ENCODE data around the gene DAG1. TPM values are rescaled to one million over a fixed set of nuclear protein-coding genes. Genes with fewer than 3 reads are reported as not detected.

DAG1 gene
- 10 to 100 TPM; 19.9 to 25.6 (median 25.4) TPM for total RNA-seq

- H3K9me3 Mint-ChIP-seq: no peaks in the 10 kb centered on the region
- peak; percentile 94 to 95 for ATAC-seq
- H3K4me1 Mint-ChIP-seq (ENCODE audit: low read depth): peaks cover 22% of the 10 kb centered on the region
- H3K27me3 Mint-ChIP-seq (ENCODE audit: low read depth): no peaks in the 10 kb centered on the region
- peak; percentile 90 for DNase-seq
- peak within 1 kb of the TSS; percentile 89 for H3K4me3 Mint-ChIP-seq
- peaks cover 4% of the 10 kb centered on the region for H3K36me3 Mint-ChIP-seq (ENCODE audit: insufficient read depth)
These were observed at the start of gene DAG1 for GRCh38 chr3:49469936-49470713. TSS of gene DAG1 (plus strand) at chr3:49470267. CDS start at chr3:49510535, 40,268 bp downstream.

- peaks cover 10% of the 10 kb centered on the region for H3K36me3 Mint-ChIP-seq (ENCODE audit: insufficient read depth)
- ATAC-seq: no peak
- H3K4me3 Mint-ChIP-seq: no peak overlapping the region
- no peaks in the 10 kb centered on the region for H3K9me3 Mint-ChIP-seq
- peaks cover 47% of the 10 kb centered on the region for H3K4me1 Mint-ChIP-seq (ENCODE audit: low read depth)
- no peak for DNase-seq
- no peaks in the 10 kb centered on the region for H3K27me3 Mint-ChIP-seq (ENCODE audit: low read depth)
These were observed 48.1 kb upstream of the DAG1 start for GRCh38 chr3:49421890-49422378.

- Mint-ChIP-seq H3K36me3 (ENCODE audit: insufficient read depth) (peaks cover 10% of the 10 kb centered on the region), H3K27me3 (ENCODE audit: low read depth) (no peaks in the 10 kb centered on the region), H3K9me3 (no peaks in the 10 kb centered on the region), H3K4me1 (ENCODE audit: low read depth) (peaks cover 41% of the 10 kb centered on the region), H3K4me3 (no peak within 1 kb of the TSS)
- ATAC-seq: no peak
- DNase-seq: no peak
These were observed 47.5 kb upstream of the DAG1 start, which contains the start of gene AMT for GRCh38 chr3:49422379-49423248. TSS of gene AMT (minus strand) at chr3:49422473. CDS start at chr3:49422450, 23 bp downstream.

GRCh38 chr3:49424816-49425215 lies 45.3 kb upstream of the DAG1 start:
- DNase-seq (no peak), ATAC-seq (no peak)
- no peaks in the 10 kb centered on the region for H3K9me3 Mint-ChIP-seq
- H3K4me3 Mint-ChIP-seq: no peak overlapping the region
- no peaks in the 10 kb centered on the region for H3K27me3 Mint-ChIP-seq (ENCODE audit: low read depth)
- peaks cover 7% of the 10 kb centered on the region for H3K36me3 Mint-ChIP-seq (ENCODE audit: insufficient read depth)
- peaks cover 37% of the 10 kb centered on the region for H3K4me1 Mint-ChIP-seq (ENCODE audit: low read depth)

GRCh38 chr3:49427586-49427985 lies 42.5 kb upstream of the DAG1 start:
- Mint-ChIP-seq H3K4me1 (ENCODE audit: low read depth) (peaks cover 21% of the 10 kb centered on the region), H3K27me3 (ENCODE audit: low read depth) (no peaks in the 10 kb centered on the region), H3K36me3 (ENCODE audit: insufficient read depth) (peaks cover 7% of the 10 kb centered on the region), H3K4me3 (peak overlapping the region; percentile 91), H3K9me3 (no peaks in the 10 kb centered on the region)
- DNase-seq (no peak), ATAC-seq (no peak)

- peaks cover 7% of the 10 kb centered on the region for H3K36me3 Mint-ChIP-seq (ENCODE audit: insufficient read depth)
- DNase-seq (no peak), ATAC-seq (peak; percentile 2 to 3)
- H3K4me3 Mint-ChIP-seq: peak overlapping the region; percentile 91
- H3K9me3 Mint-ChIP-seq: no peaks in the 10 kb centered on the region
- H3K27me3 Mint-ChIP-seq (ENCODE audit: low read depth): no peaks in the 10 kb centered on the region
- peaks cover 21% of the 10 kb centered on the region for H3K4me1 Mint-ChIP-seq (ENCODE audit: low read depth)
These were observed 41.4 kb upstream of the DAG1 start for GRCh38 chr3:49428752-49429080.

GRCh38 chr3:49434731-49435130 lies 35.3 kb upstream of the DAG1 start:
- no peaks in the 10 kb centered on the region for H3K36me3 Mint-ChIP-seq (ENCODE audit: insufficient read depth)
- H3K4me3 Mint-ChIP-seq: no peak overlapping the region
- H3K27me3 Mint-ChIP-seq (ENCODE audit: low read depth): no peaks in the 10 kb centered on the region
- H3K9me3 Mint-ChIP-seq: no peaks in the 10 kb centered on the region
- no peak for ATAC-seq
- DNase-seq: no peak
- H3K4me1 Mint-ChIP-seq (ENCODE audit: low read depth): peaks cover 2% of the 10 kb centered on the region

GRCh38 chr3:49445391-49445790 lies 24.7 kb upstream of the DAG1 start:
- H3K9me3 Mint-ChIP-seq: no peaks in the 10 kb centered on the region
- DNase-seq: no peak
- peaks cover 14% of the 10 kb centered on the region for H3K4me1 Mint-ChIP-seq (ENCODE audit: low read depth)
- no peaks in the 10 kb centered on the region for H3K27me3 Mint-ChIP-seq (ENCODE audit: low read depth)
- H3K36me3 Mint-ChIP-seq (ENCODE audit: insufficient read depth): no peaks in the 10 kb centered on the region
- no peak overlapping the region for H3K4me3 Mint-ChIP-seq
- no peak for ATAC-seq

GRCh38 chr3:49453621-49454020 lies 16.4 kb upstream of the DAG1 start:
- no peak for ATAC-seq
- Mint-ChIP-seq H3K27me3 (ENCODE audit: low read depth) (no peaks in the 10 kb centered on the region), H3K36me3 (ENCODE audit: insufficient read depth) (no peaks in the 10 kb centered on the region), H3K4me1 (ENCODE audit: low read depth) (peaks cover 4% of the 10 kb centered on the region), H3K4me3 (no peak overlapping the region), H3K9me3 (no peaks in the 10 kb centered on the region)
- DNase-seq: no peak

- Mint-ChIP-seq H3K4me1 (ENCODE audit: low read depth) (no peaks in the 10 kb centered on the region), H3K27me3 (ENCODE audit: low read depth) (no peaks in the 10 kb centered on the region), H3K4me3 (no peak overlapping the region), H3K9me3 (no peaks in the 10 kb centered on the region), H3K36me3 (ENCODE audit: insufficient read depth) (no peaks in the 10 kb centered on the region)
- DNase-seq (no peak), ATAC-seq (no peak)
These were observed 15.6 kb upstream of the DAG1 start for GRCh38 chr3:49454458-49454857.

- H3K4me1 Mint-ChIP-seq (ENCODE audit: low read depth): no peaks in the 10 kb centered on the region
- H3K4me3 Mint-ChIP-seq: no peak overlapping the region
- ATAC-seq: no peak
- H3K36me3 Mint-ChIP-seq (ENCODE audit: insufficient read depth): no peaks in the 10 kb centered on the region
- no peaks in the 10 kb centered on the region for H3K9me3 Mint-ChIP-seq
- DNase-seq: no peak
- no peaks in the 10 kb centered on the region for H3K27me3 Mint-ChIP-seq (ENCODE audit: low read depth)
These were observed 15.0 kb upstream of the DAG1 start for GRCh38 chr3:49454898-49455681.

GRCh38 chr3:49456466-49456865 lies 13.6 kb upstream of the DAG1 start:
- Mint-ChIP-seq H3K27me3 (ENCODE audit: low read depth) (no peaks in the 10 kb centered on the region), H3K4me3 (no peak overlapping the region), H3K9me3 (no peaks in the 10 kb centered on the region), H3K36me3 (ENCODE audit: insufficient read depth) (no peaks in the 10 kb centered on the region), H3K4me1 (ENCODE audit: low read depth) (no peaks in the 10 kb centered on the region)
- no peak for DNase-seq
- no peak for ATAC-seq

- DNase-seq (no peak), ATAC-seq (no peak)
- no peaks in the 10 kb centered on the region for H3K36me3 Mint-ChIP-seq (ENCODE audit: insufficient read depth)
- no peaks in the 10 kb centered on the region for H3K4me1 Mint-ChIP-seq (ENCODE audit: low read depth)
- H3K27me3 Mint-ChIP-seq (ENCODE audit: low read depth): no peaks in the 10 kb centered on the region
- H3K4me3 Mint-ChIP-seq: no peak overlapping the region
- H3K9me3 Mint-ChIP-seq: no peaks in the 10 kb centered on the region
These were observed 9.7 kb upstream of the DAG1 start for GRCh38 chr3:49460188-49460890.

GRCh38 chr3:49460956-49461355 lies 9.1 kb upstream of the DAG1 start:
- ATAC-seq (no peak), DNase-seq (no peak)
- no peaks in the 10 kb centered on the region for H3K27me3 Mint-ChIP-seq (ENCODE audit: low read depth)

More at GRCh38 chr3:49460956-49461355, 9.1 kb upstream of the DAG1 start:
- H3K4me1 Mint-ChIP-seq (ENCODE audit: low read depth): no peaks in the 10 kb centered on the region
- no peaks in the 10 kb centered on the region for H3K36me3 Mint-ChIP-seq (ENCODE audit: insufficient read depth)
- no peaks in the 10 kb centered on the region for H3K9me3 Mint-ChIP-seq
- no peak overlapping the region for H3K4me3 Mint-ChIP-seq

All from activated T-cell treated with anti-CD3 and anti-CD28 coated beads, Interleukin-2, amount 50 U/mL, for 4 hours (primary cell).